H1 (cell line): Measurements from ENCODE around the gene HSF4. TPM values are rescaled to one million over a fixed set of nuclear protein-coding genes. Genes with fewer than 3 reads are reported as not detected.

Source experiments
- CTCF ChIA-PET: fragments of 300-600 bp; sonication (Branson Sonifier 250); formaldehyde crosslinking; loops from one replicate; lab custom pipeline; 2021; ENCODE audit not compliant: partially characterized antibody; lab: Charles Lee
- POLR2A ChIA-PET: fragments of 300-600 bp; sonication (Branson Sonifier 250); formaldehyde crosslinking; loops from one replicate; lab custom pipeline; 2021; ENCODE audit warnings: inconsistent platforms; ENCODE audit not compliant: partially characterized antibody; lab: Charles Lee
- DNase-seq, 2 experiments: peaks; one replicate each; pipeline versions ENCODE4 v3.0.0 to v3.0.0-alpha.2; 2010 to 2022; ENCODE audit warnings: low spot score in 2 of 2, low read depth in 1 of 2, mixed read lengths in 1 of 2
- FAIRE-seq: peaks from 2 replicates; lab custom pipeline; 2011; peaks lifted over from hg19 to GRCh38; lab: Jason Lieb, UNC
- H2AFZ ChIP-seq: 2 replicates; pipeline ENCODE4 v1.8.1; 2012; ENCODE audit warnings: low read length, inconsistent platforms
- H2AK5ac ChIP-seq: 2 replicates; pipeline ENCODE4 v1.6.1; 2013; ENCODE audit warnings: low read depth, low read length
- H2BK120ac ChIP-seq: replicated peaks from 2 replicates; pipeline ENCODE3; 2013; ENCODE audit warnings: low read depth, low read length, inconsistent platforms
- H2BK12ac ChIP-seq: 2 replicates; pipeline ENCODE4 v1.6.1; 2013; ENCODE audit warnings: low read depth, low read length
- H2BK15ac ChIP-seq: 2 replicates; pipeline ENCODE4 v1.6.1; 2013; ENCODE audit warnings: low read length
- H2BK20ac ChIP-seq: 2 replicates; pipeline ENCODE4 v1.6.1; 2013; ENCODE audit warnings: low read length
- H2BK5ac ChIP-seq: 2 replicates; pipeline ENCODE4 v1.6.1; 2013; ENCODE audit warnings: low read depth, low read length
- H3K14ac ChIP-seq: 2 replicates; pipeline ENCODE4 v1.6.1; 2013; ENCODE audit warnings: inconsistent platforms; ENCODE audit not compliant: insufficient read length
- H3K18ac ChIP-seq: 2 replicates; pipeline ENCODE4 v1.6.1; 2013; ENCODE audit warnings: low read length; ENCODE audit errors: extremely low read depth
- H3K23ac ChIP-seq: 2 replicates; pipeline ENCODE4 v1.6.1; 2013; ENCODE audit warnings: inconsistent platforms; ENCODE audit not compliant: insufficient read length
- H3K23me2 ChIP-seq: 2 replicates; pipeline ENCODE4 v1.6.1; 2013; ENCODE audit warnings: low read depth, low read length
- H3K27ac ChIP-seq: 2 replicates; pipeline ENCODE4 v1.6.1; 2011; ENCODE audit warnings: low read depth, low read length, inconsistent platforms
- H3K27me3 ChIP-seq, 4 experiments: replicated peaks in 1 of 4; 1 replicate in 1 of 4; 2 replicates in 3 of 4; pipeline versions ENCODE4 v1.6.1 to v1.8.1; 2011 to 2013; ENCODE audit warnings: low read length in 3 of 4, mild to moderate bottlenecking in 3 of 4, inconsistent platforms in 2 of 4, mixed read lengths in 2 of 4, moderate library complexity in 1 of 4; ENCODE audit not compliant: control insufficient read depth in 3 of 4, insufficient read depth in 3 of 4; ENCODE audit errors: extremely low read depth in 1 of 4
- H3K36me3 ChIP-seq, 4 experiments: 2 replicates each; pipeline versions ENCODE4 v1.6.1 to v1.8.1; 2011 to 2013; ENCODE audit warnings: mild to moderate bottlenecking in 4 of 4, low read length in 3 of 4, moderate library complexity in 2 of 4, control low read depth in 1 of 4, inconsistent platforms in 1 of 4; ENCODE audit not compliant: insufficient read depth in 4 of 4, control insufficient read depth in 2 of 4
- H3K4ac ChIP-seq: replicated peaks from 2 replicates; pipeline ENCODE3; 2013; ENCODE audit warnings: low read length, low read depth, mixed read lengths, inconsistent platforms; ENCODE audit not compliant: insufficient read length
- H3K4me1 ChIP-seq, 4 experiments: replicated peaks in 1 of 4; 1 replicate in 1 of 4; 2 replicates in 3 of 4; pipeline versions ENCODE4 v1.6.1 to v1.8.1; 2011 to 2013; ENCODE audit warnings: low read length in 3 of 4, inconsistent platforms in 2 of 4, mixed read lengths in 1 of 4; ENCODE audit not compliant: insufficient read depth in 4 of 4, control insufficient read depth in 3 of 4
- H3K4me2 ChIP-seq, 2 experiments: 2 replicates each; pipeline versions ENCODE4 v1.6.1 to v1.8.1; 2011 to 2013; ENCODE audit warnings: low read depth in 2 of 2, low read length in 2 of 2, control low read depth in 1 of 2, inconsistent platforms in 1 of 2, mild to moderate bottlenecking in 1 of 2; ENCODE audit not compliant: insufficient read depth in 1 of 2
- H3K4me3 ChIP-seq, 4 experiments: fragments of 200-600, 300-600 bp in 1 of 4; sonication (generic), shearing (Covaris generic), sonication (Bioruptor Twin) in 1 of 4; 2 replicates each; pipeline versions ENCODE4 v1.5.1 to v1.8.1; 2011 to 2016; ENCODE audit warnings: low read length in 4 of 4, low read depth in 3 of 4, control low read depth in 2 of 4, inconsistent platforms in 2 of 4, mild to moderate bottlenecking in 2 of 4, mixed read lengths in 1 of 4, moderate library complexity in 1 of 4; ENCODE audit not compliant: insufficient read depth in 2 of 4; ENCODE audit errors: extremely low read depth in 1 of 4
- H3K56ac ChIP-seq: replicated peaks from 2 replicates; pipeline ENCODE3; 2013; ENCODE audit warnings: low read depth, mild to moderate bottlenecking, mixed read lengths, low read length, inconsistent platforms; ENCODE audit not compliant: insufficient read length
- H3K79me1 ChIP-seq: 2 replicates; pipeline ENCODE4 v1.6.1; 2013; ENCODE audit warnings: low read depth, low read length, control low read depth
- H3K79me2 ChIP-seq, 2 experiments: 2 replicates each; pipeline versions ENCODE4 v1.6.1 to v1.8.1; 2012 to 2013; ENCODE audit warnings: low read length in 2 of 2, mild to moderate bottlenecking in 2 of 2, inconsistent platforms in 1 of 2; ENCODE audit not compliant: insufficient read depth in 2 of 2, control insufficient read depth in 1 of 2
- H3K9ac ChIP-seq, 4 experiments: replicated peaks in 1 of 4; 1 replicate in 1 of 4; 2 replicates in 3 of 4; pipeline versions ENCODE4 v1.6.1 to v1.8.1; 2011 to 2013; ENCODE audit warnings: low read depth in 3 of 4, low read length in 3 of 4, control low read depth in 2 of 4, mild to moderate bottlenecking in 2 of 4, moderate library complexity in 2 of 4, inconsistent platforms in 1 of 4; ENCODE audit errors: extremely low read depth in 1 of 4
- H3K9me3 ChIP-seq, 2 experiments: 2 replicates each; pipeline versions ENCODE4 v1.6.1 to v1.8.1; 2012 to 2013; ENCODE audit warnings: mild to moderate bottlenecking in 2 of 2, moderate library complexity in 2 of 2, control low read depth in 1 of 2, inconsistent platforms in 1 of 2, low read depth in 1 of 2, low read length in 1 of 2, mixed read lengths in 1 of 2; ENCODE audit not compliant: insufficient read depth in 2 of 2
- H4K20me1 ChIP-seq, 2 experiments: replicated peaks in 1 of 2; 2 replicates each; pipeline versions ENCODE3 to v1.8.1; 2011 to 2013; ENCODE audit warnings: inconsistent platforms in 2 of 2, low read length in 2 of 2, mild to moderate bottlenecking in 1 of 2; ENCODE audit not compliant: insufficient read depth in 2 of 2, control insufficient read depth in 1 of 2
- H4K5ac ChIP-seq: 2 replicates; pipeline ENCODE4 v1.6.1; 2013; ENCODE audit warnings: low read length, low read depth, mixed read lengths, inconsistent platforms; ENCODE audit not compliant: insufficient read length
- H4K8ac ChIP-seq: 2 replicates; pipeline ENCODE4 v1.8.0; 2013; ENCODE audit warnings: mild to moderate bottlenecking, moderate library complexity, low read length, inconsistent platforms; ENCODE audit not compliant: insufficient read depth; ENCODE audit errors: extremely low read depth
- H4K91ac ChIP-seq: replicated peaks from 2 replicates; pipeline ENCODE3; 2013; ENCODE audit warnings: low read length, mixed read lengths, inconsistent platforms; ENCODE audit not compliant: insufficient read length
- CBX5 ChIP-seq: fragments of 300-800, 300-1000 bp; sonication (generic); IDR thresholded peaks from 2 replicates; pipeline ENCODE4 v1.7.1; 2016; ENCODE audit warnings: antibody characterized with exemption, low read length, low read depth
- EZH2 ChIP-seq: fragments of 200-600 bp; sonication (generic); IDR thresholded peaks from 2 replicates; pipeline ENCODE4 v1.7.1; 2012; ENCODE audit warnings: low read depth, mild to moderate bottlenecking, moderate library complexity, low read length, inconsistent platforms; ENCODE audit not compliant: severe bottlenecking
- KDM4A ChIP-seq: IDR thresholded peaks from one replicate; pipeline ENCODE4 v1.7.1; 2012; ENCODE audit warnings: low read depth, mild to moderate bottlenecking, moderate library complexity, low read length, inconsistent platforms; ENCODE audit not compliant: severe bottlenecking
- NANOG ChIP-seq: IDR thresholded peaks from 2 replicates; pipeline ENCODE4 v1.6.1; 2011; ENCODE audit warnings: low read length, low read depth, mild to moderate bottlenecking, inconsistent platforms; ENCODE audit not compliant: insufficient read depth, poor library complexity, severe bottlenecking
- RNF2 ChIP-seq: fragments of 200-900, 300-1000 bp; sonication (generic); IDR thresholded peaks from 2 replicates; pipeline ENCODE4 v1.7.1; 2016; ENCODE audit warnings: borderline replicate concordance, low read depth, mild to moderate bottlenecking, antibody characterized with exemption, low read length; ENCODE audit not compliant: poor library complexity, severe bottlenecking; ENCODE audit errors: missing control alignments
- SP4 ChIP-seq: IDR thresholded peaks from 2 replicates; pipeline ENCODE4 v1.6.1; 2012; ENCODE audit warnings: low read length, inconsistent platforms
- SUZ12 ChIP-seq: fragments of 200-600 bp; sonication (generic); IDR thresholded peaks from 2 replicates; pipeline ENCODE4 v1.6.1; 2012; ENCODE audit warnings: mild to moderate bottlenecking, inconsistent platforms, low read length, moderate library complexity, mixed read lengths
- YY1 ChIP-seq: IDR thresholded peaks from 2 replicates; pipeline ENCODE4 v1.6.1; 2011; ENCODE audit warnings: low read depth, mild to moderate bottlenecking, low read length
- WGBS, 2 experiments: shearing (Covaris generic) in 1 of 2; methylation state at CpG; one replicate each; pipeline versions ENCODE4 v1.1.6 to v1.1.7; 2013 to 2015; ENCODE audit warnings: low lambda C conversion rate in 2 of 2, mixed read lengths in 2 of 2, inconsistent platforms in 1 of 2, low coverage in 1 of 2, missing lambda C conversion rate in 1 of 2; ENCODE audit not compliant: insufficient replicate concordance in 2 of 2, insufficient coverage in 1 of 2, insufficient read length in 1 of 2; ENCODE audit errors: extremely low coverage in 1 of 2, missing lambda C conversion rate in 1 of 2; 5-methylcytosine and 5-hydroxymethylcytosine counted together
- polyA plus RNA-seq, 7 experiments: library from polyadenylated mRNA; depleted of rRNA in 3 of 7; stranded (reverse) in 5 of 7; unstranded in 2 of 7; fragments of >200 nt in 5 of 7; fragments of 200-250 nt in 2 of 7; gene quantifications; 1 replicate in 5 of 7; 2 replicates in 1 of 7; 4 replicates in 1 of 7; pipeline versions ENCODE4 v1.2.1 to v1.2.3, GENCODE V29; 2011 to 2013; ENCODE audit warnings: missing spikeins in 2 of 7, mixed read lengths in 2 of 7
- total RNA-seq: library from RNA; stranded (reverse); fragmentation: NEBNext Ultra II Directional; extraction: Animal tissue kit (Norgen Biotek cat#: 25700); gene quantifications from 2 replicates; pipeline ENCODE4 v1.2.1, GENCODE V29; 2021
- TF ChIP-seq, protein P1 (sequence below): IDR thresholded peaks from 2 replicates; pipeline ENCODE4 v1.6.1; 2011; ENCODE audit warnings: low read depth, mild to moderate bottlenecking, low read length; ENCODE audit not compliant: insufficient read depth

The HSF4 gene
- total and polyA plus RNA-seq, 2 of the 8 experiments (the other 6 are each of a cell fraction or from before 2014, with no cell fraction given), result 0.14 TPM; not detected in 1

GRCh38 chr16:67150047-67150832 lies 14.3 kb upstream of the HSF4 start:
- H4K91ac ChIP-seq, result no peak overlapping the region
- H4K20me1 ChIP-seq, result peaks cover 3 to 26% of the 10 kb centered on the region in 2 experiments
- H2BK15ac ChIP-seq, result no peak overlapping the region
- peak overlapping the region; percentile 83 for H4K5ac ChIP-seq
- no peak overlapping the region for H2BK20ac ChIP-seq
- peak overlapping the region; percentile 97; the same call in 1 of the 2 replicates for H3K18ac ChIP-seq
- H3K14ac ChIP-seq, result no peak overlapping the region
- H3K23ac ChIP-seq, result no peak overlapping the region
- DNase-seq, result peak in 1 of 2 experiments; percentile 94
- peak overlapping the region; percentile 39 for H3K56ac ChIP-seq
- no peak overlapping the region for H3K27ac ChIP-seq
- peak overlapping the region in 2 of 4 experiments; percentile 42 to 45; a peak in 2 of 7 replicates for H3K9ac ChIP-seq
- peak overlapping the region; percentile 80 to 92 for H3K4me2 ChIP-seq
- FAIRE-seq, result no peak
- no peaks in the 10 kb centered on the region for H3K79me1 ChIP-seq
- peaks cover 0 to 11% (median 9%) of the 10 kb centered on the region in 4 experiments; a peak in 5 of 7 replicates for H3K4me1 ChIP-seq
- no peak overlapping the region; the same call in 1 of the 2 replicates for H2BK5ac ChIP-seq
- no peak overlapping the region for H3K4ac ChIP-seq
- ChIA-PET CTCF (interaction anchor here (0.6 to 14.1 kb wide), 25 partner anchors 9 to 364 kb away, joined by 3 to 291 read pairs (median 4); partner anchors contain the start of genes CES3, FBXL8, HSF4 and NOL3), POLR2A (interaction anchor here (0.9 to 2.5 kb wide), 10 partner anchors 10 to 175 kb away, joined by 3 to 12 read pairs (median 5); partner anchors contain the start of genes FBXL8, HSF4 and TRADD)
- H3K23me2 ChIP-seq, result peaks cover 17% of the 10 kb centered on the region; the same call in 1 of the 2 replicates
- H2BK120ac ChIP-seq, result no peak overlapping the region
- H2AFZ ChIP-seq, result no peak overlapping the region; the same call in 1 of the 2 replicates
- peaks cover 11 to 18% (median 16%) of the 10 kb centered on the region in 4 experiments; a peak in 5 of 8 replicates for H3K36me3 ChIP-seq
- peak overlapping the region; percentile 62 to 75 (median 72) for H3K4me3 ChIP-seq
- no peak overlapping the region for H2BK12ac ChIP-seq
- peaks cover 27 to 49% (median 41%) of the 10 kb centered on the region in 4 experiments for H3K27me3 ChIP-seq
- WGBS, 2 experiments, result 5% methylated on average over 44 of the region's 94 CpGs; no CpG with 5 or more reads in 1 of the 2 experiments
- H4K8ac ChIP-seq, result peak overlapping the region; percentile 96
- no peaks in the 10 kb centered on the region for H3K79me2 ChIP-seq
- H2AK5ac ChIP-seq, result no peak overlapping the region
- H3K9me3 ChIP-seq, result no peaks in the 10 kb centered on the region; a peak in 1 of 4 replicates
- peak; percentile 26 for TF ChIP-seq EZH2
- peak; percentile 49 for TF ChIP-seq KDM4A
- TF ChIP-seq SP4, result no peak
- no peak for TF ChIP-seq YY1
- TF ChIP-seq RNF2, result no peak
- TF ChIP-seq CBX5, result no peak
- TF ChIP-seq SUZ12, result 0 out of 2 replicates have a peak, but pooled peaks have one; percentile 1
- no peak for TF ChIP-seq NANOG
- TF ChIP-seq, protein P1, sequence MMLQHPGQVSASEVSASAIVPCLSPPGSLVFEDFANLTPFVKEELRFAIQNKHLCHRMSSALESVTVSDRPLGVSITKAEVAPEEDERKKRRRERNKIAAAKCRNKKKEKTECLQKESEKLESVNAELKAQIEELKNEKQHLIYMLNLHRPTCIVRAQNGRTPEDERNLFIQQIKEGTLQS, result 0 out of 2 replicates have a peak, but pooled peaks have one; percentile 13
